ENCODE data around the gene NLK. TPM values are rescaled to one million over a fixed set of nuclear protein-coding genes. Genes with fewer than 3 reads are reported as not detected.

Gene NLK
- total RNA-seq, 1 donor from 2014 or later = 26.3 TPM

GRCh38 chr17:28159004-28159403, 116.5 kb downstream of the NLK start:
- intact Hi-C loops (cut with micrococcal nuclease) = no loop called here
- no peak overlapping the region for H3K27ac ChIP-seq (replicated peaks)

GRCh38 chr17:28159924-28160323, 117.4 kb downstream of the NLK start:
- intact Hi-C loops (cut with micrococcal nuclease) = no loop called here
- Histone ChIP-seq H3K9me3 (replicated peaks) (no peaks in the 10 kb centered on the region), H3K27me3 (ENCODE audit: low read depth) (no peaks in the 10 kb centered on the region), H3K4me1 (no peaks in the 10 kb centered on the region), H3K4me3 (no peak overlapping the region), H3K27ac (replicated peaks) (no peak overlapping the region), H3K36me3 (peaks cover 26% of the 10 kb centered on the region)
- no peak for TF ChIP-seq CTCF (IDR thresholded peaks at IDR 0.05; ENCODE audit: borderline replicate concordance)
- DNase-seq = no peak

More at GRCh38 chr17:28159004-28159403, 116.5 kb downstream of the NLK start:
- H3K9me3 ChIP-seq (replicated peaks) = no peaks in the 10 kb centered on the region
- H3K4me3 ChIP-seq = no peak overlapping the region
- H3K27me3 ChIP-seq (ENCODE audit: low read depth) = no peaks in the 10 kb centered on the region
- DNase-seq = no peak
- TF ChIP-seq CTCF (IDR thresholded peaks at IDR 0.05; ENCODE audit: borderline replicate concordance) = no peak
- H3K36me3 ChIP-seq = peaks cover 17% of the 10 kb centered on the region
- no peaks in the 10 kb centered on the region for H3K4me1 ChIP-seq

- intact Hi-C loops (cut with micrococcal nuclease) = no loop called here
- H3K36me3 ChIP-seq = peaks cover 26% of the 10 kb centered on the region
- H3K27ac ChIP-seq (replicated peaks) = no peak overlapping the region
- H3K4me1 ChIP-seq = no peaks in the 10 kb centered on the region
- DNase-seq = no peak
- no peak overlapping the region for H3K4me3 ChIP-seq
- H3K27me3 ChIP-seq (ENCODE audit: low read depth) = no peaks in the 10 kb centered on the region
- TF ChIP-seq CTCF (IDR thresholded peaks at IDR 0.05; ENCODE audit: borderline replicate concordance) = no peak
- no peaks in the 10 kb centered on the region for H3K9me3 ChIP-seq (replicated peaks)
These were observed 118.1 kb downstream of the NLK start for GRCh38 chr17:28160610-28161009.

GRCh38 chr17:28161311-28161710, 118.8 kb downstream of the NLK start:
- DNase-seq = no peak
- Histone ChIP-seq H3K4me1 (no peaks in the 10 kb centered on the region), H3K27me3 (ENCODE audit: low read depth) (no peaks in the 10 kb centered on the region), H3K4me3 (no peak overlapping the region), H3K9me3 (replicated peaks) (no peaks in the 10 kb centered on the region), H3K36me3 (peaks cover 26% of the 10 kb centered on the region), H3K27ac (replicated peaks) (no peak overlapping the region)
- no peak for TF ChIP-seq CTCF (IDR thresholded peaks at IDR 0.05; ENCODE audit: borderline replicate concordance)
- intact Hi-C loops (cut with micrococcal nuclease) = no loop called here

- peaks cover 48% of the 10 kb centered on the region for H3K36me3 ChIP-seq
- DNase-seq = no peak
- H3K9me3 ChIP-seq (replicated peaks) = no peaks in the 10 kb centered on the region
- TF ChIP-seq CTCF (IDR thresholded peaks at IDR 0.05; ENCODE audit: borderline replicate concordance) = no peak
- no peak overlapping the region for H3K27ac ChIP-seq (replicated peaks)
- H3K4me3 ChIP-seq = no peak overlapping the region
- intact Hi-C loops (cut with micrococcal nuclease) = no loop called here
- no peaks in the 10 kb centered on the region for H3K4me1 ChIP-seq
- H3K27me3 ChIP-seq (ENCODE audit: low read depth) = no peaks in the 10 kb centered on the region
These were observed 124.0 kb downstream of the NLK start for GRCh38 chr17:28166478-28166877.
